Vagina (tissue), 2 donors: ENCODE data around the gene RDH8. TPM values are rescaled to one million over a fixed set of nuclear protein-coding genes. Genes with fewer than 3 reads are reported as not detected.

Experiments
- DNase-seq, 2 donors: peaks; one replicate each; pipeline ENCODE4 v3.0.0-alpha.2; 2017; ENCODE audit errors: extremely low spot score in 2 of 2
- H3K27ac ChIP-seq: fragments of 200-600 bp; sonication (generic); one replicate; pipeline ENCODE4 v1.5.1; 2019
- H3K27me3 ChIP-seq: fragments of 200-600 bp; sonication (generic); one replicate; pipeline ENCODE4 v1.5.1; 2019
- H3K36me3 ChIP-seq, 2 donors: fragments of 200-600 bp; sonication (generic); one replicate each; pipeline ENCODE4 v1.5.1; 2017 to 2019
- H3K4me1 ChIP-seq: fragments of 200-600 bp; sonication (generic); one replicate; pipeline ENCODE4 v1.5.1; 2019
- H3K4me3 ChIP-seq, 2 donors: fragments of 200-600 bp; sonication (generic); 1 replicate in 1 of 2; 2 replicates in 1 of 2; pipeline ENCODE4 v1.5.1; 2016 to 2019
- H3K9me3 ChIP-seq: fragments of 200-600 bp; sonication (generic); one replicate; pipeline ENCODE4 v1.5.1; 2019
- POLR2A ChIP-seq, 2 donors: fragments of 450-650 bp; IDR thresholded peaks; one replicate each; pipeline ENCODE4 v1.6.1; 2017; ENCODE audit warnings: antibody characterized with exemption in 2 of 2, mild to moderate bottlenecking in 2 of 2, moderate library complexity in 2 of 2
- POLR2AphosphoS5 ChIP-seq, 2 donors: sonication (generic); formaldehyde crosslinking; IDR thresholded peaks; one replicate each; pipeline ENCODE4 v1.9.0; 2017; ENCODE audit warnings: antibody characterized with exemption in 2 of 2, mild to moderate bottlenecking in 2 of 2, low read depth in 1 of 2; ENCODE audit not compliant: insufficient read depth in 1 of 2
- intact Hi-C: fragments of 100-400 bp; cut with DNase I; formaldehyde crosslinking; loops from one replicate; pipeline ENCODE4 v1.15.1; 2023
- total RNA-seq: library from RNA; depleted of rRNA; stranded (reverse); fragments of >200 nt; gene quantifications from one replicate; pipeline ENCODE4 v1.2.3, GENCODE V29; 2016
- TF ChIP-seq, protein P1 (sequence below), 3 experiments: fragments of 450-650 bp in 2 of 3; fragments of 200-600 bp in 1 of 3; sonication (generic) in 1 of 3; IDR thresholded peaks; one replicate each; pipeline ENCODE4 v1.5.1; 2017 to 2019; ENCODE audit warnings: antibody characterized with exemption in 3 of 3, mild to moderate bottlenecking in 2 of 3, moderate library complexity in 2 of 3

The RDH8 gene, protein sequence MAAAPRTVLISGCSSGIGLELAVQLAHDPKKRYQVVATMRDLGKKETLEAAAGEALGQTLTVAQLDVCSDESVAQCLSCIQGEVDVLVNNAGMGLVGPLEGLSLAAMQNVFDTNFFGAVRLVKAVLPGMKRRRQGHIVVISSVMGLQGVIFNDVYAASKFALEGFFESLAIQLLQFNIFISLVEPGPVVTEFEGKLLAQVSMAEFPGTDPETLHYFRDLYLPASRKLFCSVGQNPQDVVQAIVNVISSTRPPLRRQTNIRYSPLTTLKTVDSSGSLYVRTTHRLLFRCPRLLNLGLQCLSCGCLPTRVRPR
- total RNA-seq = not detected

DNA sequence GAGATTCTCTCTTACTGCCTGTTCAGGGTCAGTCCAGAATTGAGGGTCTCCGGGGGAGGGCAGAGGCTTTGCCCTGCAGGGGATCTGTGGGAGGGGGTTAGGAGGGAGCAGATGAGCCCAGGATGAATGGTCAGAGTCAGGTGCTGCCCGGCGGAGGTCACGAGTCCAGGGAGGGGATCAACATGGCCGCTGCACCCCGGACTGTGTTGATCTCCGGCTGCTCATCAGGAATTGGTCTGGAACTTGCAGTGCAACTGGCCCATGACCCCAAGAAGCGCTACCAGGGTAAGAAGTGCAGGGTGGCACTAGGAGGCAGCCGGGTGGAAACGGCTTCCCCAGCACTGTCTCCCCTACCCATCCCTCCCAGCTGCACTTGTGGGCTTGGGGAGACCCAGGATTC lies at the start of gene RDH8:
RDH8 (plus strand) TSS at position 168 of the 400 bp plus-strand sequence; CDS start at position 183, 15 bp downstream.
- Histone ChIP-seq H3K4me3 (no peak within 1 kb of the TSS), H3K9me3 (no peaks in the 10 kb centered on the region), H3K36me3 (no peaks in the 10 kb centered on the region), H3K27me3 (no peaks in the 10 kb centered on the region), H3K27ac (no peak within 1 kb of the TSS), H3K4me1 (peaks cover 40% of the 10 kb centered on the region)
- intact Hi-C loops = no loop called here
- TF ChIP-seq, protein P1, sequence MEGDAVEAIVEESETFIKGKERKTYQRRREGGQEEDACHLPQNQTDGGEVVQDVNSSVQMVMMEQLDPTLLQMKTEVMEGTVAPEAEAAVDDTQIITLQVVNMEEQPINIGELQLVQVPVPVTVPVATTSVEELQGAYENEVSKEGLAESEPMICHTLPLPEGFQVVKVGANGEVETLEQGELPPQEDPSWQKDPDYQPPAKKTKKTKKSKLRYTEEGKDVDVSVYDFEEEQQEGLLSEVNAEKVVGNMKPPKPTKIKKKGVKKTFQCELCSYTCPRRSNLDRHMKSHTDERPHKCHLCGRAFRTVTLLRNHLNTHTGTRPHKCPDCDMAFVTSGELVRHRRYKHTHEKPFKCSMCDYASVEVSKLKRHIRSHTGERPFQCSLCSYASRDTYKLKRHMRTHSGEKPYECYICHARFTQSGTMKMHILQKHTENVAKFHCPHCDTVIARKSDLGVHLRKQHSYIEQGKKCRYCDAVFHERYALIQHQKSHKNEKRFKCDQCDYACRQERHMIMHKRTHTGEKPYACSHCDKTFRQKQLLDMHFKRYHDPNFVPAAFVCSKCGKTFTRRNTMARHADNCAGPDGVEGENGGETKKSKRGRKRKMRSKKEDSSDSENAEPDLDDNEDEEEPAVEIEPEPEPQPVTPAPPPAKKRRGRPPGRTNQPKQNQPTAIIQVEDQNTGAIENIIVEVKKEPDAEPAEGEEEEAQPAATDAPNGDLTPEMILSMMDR (IDR thresholded peaks at IDR 0.05) = no peak
- no peak for TF ChIP-seq POLR2AphosphoS5 (IDR thresholded peaks at IDR 0.05; ENCODE audit: insufficient read depth in 1 of 2, low read depth in 1 of 2)
- no peak for TF ChIP-seq POLR2A (IDR thresholded peaks at IDR 0.05)
- DNase-seq = no peak

DNA sequence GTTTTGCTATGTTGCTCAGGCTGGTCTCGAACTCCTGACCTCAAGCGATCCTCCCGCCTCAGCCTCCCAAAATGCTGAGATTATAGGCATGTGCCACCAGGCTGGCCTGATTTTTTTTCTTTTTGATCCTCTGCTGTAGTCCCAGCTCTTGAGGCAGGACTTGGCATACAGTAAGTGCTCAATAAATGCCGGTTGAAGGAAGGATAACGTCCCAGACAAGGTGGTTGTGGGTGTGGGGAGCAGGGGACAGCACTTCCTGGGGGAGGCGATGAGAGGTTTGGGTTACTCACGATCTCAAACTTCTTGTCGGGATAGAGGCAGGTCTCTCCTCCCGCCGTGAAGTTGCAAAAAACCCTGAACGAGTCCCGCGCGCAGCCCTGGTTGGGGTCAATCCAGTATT lies 47.3 kb upstream of the RDH8 start:
- H3K9me3 ChIP-seq = no peaks in the 10 kb centered on the region
- no peak for DNase-seq
- H3K27ac ChIP-seq = no peak overlapping the region
- no peaks in the 10 kb centered on the region for H3K27me3 ChIP-seq
- peaks cover 0 to 23% of the 10 kb centered on the region in 2 donors for H3K36me3 ChIP-seq
- intact Hi-C loops = no loop called here
- no peaks in the 10 kb centered on the region for H3K4me1 ChIP-seq
- no peak for TF ChIP-seq POLR2A (IDR thresholded peaks at IDR 0.05)
- TF ChIP-seq, protein P1 (IDR thresholded peaks at IDR 0.05) = no peak
- TF ChIP-seq POLR2AphosphoS5 (IDR thresholded peaks at IDR 0.05; ENCODE audit: insufficient read depth in 1 of 2, low read depth in 1 of 2) = no peak
- H3K4me3 ChIP-seq = no peak overlapping the region

DNA sequence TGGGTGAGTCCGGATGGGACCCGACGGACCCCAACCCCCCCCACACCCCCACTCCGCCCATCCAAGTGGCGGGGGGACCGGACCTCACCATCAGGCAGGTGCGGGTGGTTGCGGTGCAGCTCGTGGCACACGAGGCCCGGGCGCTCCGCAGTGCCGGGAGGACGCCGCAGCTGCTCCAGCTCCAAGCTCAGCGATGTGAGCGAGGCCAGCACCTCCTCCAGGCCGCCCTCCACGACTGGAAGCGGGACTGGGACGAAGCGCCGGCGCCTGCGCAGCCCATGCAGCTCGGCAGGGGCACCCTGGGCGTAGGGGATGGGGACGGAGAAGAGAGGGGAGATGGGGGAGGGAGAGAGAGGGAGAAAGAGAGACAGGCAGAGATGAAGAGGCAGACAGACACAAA lies 46.8 kb upstream of the RDH8 start:
- TF ChIP-seq POLR2A (IDR thresholded peaks at IDR 0.05) (no peak), POLR2AphosphoS5 (IDR thresholded peaks at IDR 0.05; ENCODE audit: insufficient read depth in 1 of 2, low read depth in 1 of 2) (no peak)
- TF ChIP-seq, protein P1 (IDR thresholded peaks at IDR 0.05) = no peak
- peaks cover 0 to 22% of the 10 kb centered on the region in 2 donors for H3K36me3 ChIP-seq

DNA sequence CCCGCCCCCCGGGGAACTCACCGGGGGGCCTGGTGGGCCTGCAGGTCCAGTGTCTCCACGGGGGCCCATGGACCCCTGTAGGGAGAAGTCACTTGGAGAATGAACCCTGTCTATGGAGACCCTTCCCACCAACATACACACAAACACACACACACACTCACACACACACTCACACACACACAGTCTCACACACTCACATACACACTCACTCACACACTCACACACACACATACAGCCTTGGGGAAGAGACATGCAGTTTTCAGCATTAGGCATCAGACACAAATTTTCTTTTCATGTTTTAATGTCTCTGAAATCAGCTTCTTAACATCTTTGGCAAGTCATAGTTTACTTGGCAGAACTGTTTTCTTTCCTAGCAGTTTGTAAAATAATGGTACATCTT lies 46.0 kb upstream of the RDH8 start:
- H3K36me3 ChIP-seq = peaks cover 0 to 16% of the 10 kb centered on the region in 2 donors
- H3K27ac ChIP-seq = no peak overlapping the region
- H3K4me3 ChIP-seq = no peak overlapping the region
- no peaks in the 10 kb centered on the region for H3K4me1 ChIP-seq
- DNase-seq = no peak
- TF ChIP-seq POLR2A (IDR thresholded peaks at IDR 0.05) (no peak), POLR2AphosphoS5 (IDR thresholded peaks at IDR 0.05; ENCODE audit: insufficient read depth in 1 of 2, low read depth in 1 of 2) (no peak)
- TF ChIP-seq, protein P1 (IDR thresholded peaks at IDR 0.05) = no peak
- H3K27me3 ChIP-seq = no peaks in the 10 kb centered on the region
- intact Hi-C loops = no loop called here
- H3K9me3 ChIP-seq = no peaks in the 10 kb centered on the region

More for the DNA sequence above, 46.8 kb upstream of the RDH8 start:
- no peaks in the 10 kb centered on the region for H3K4me1 ChIP-seq
- H3K9me3 ChIP-seq = no peaks in the 10 kb centered on the region
- no peak overlapping the region for H3K27ac ChIP-seq
- no peak overlapping the region for H3K4me3 ChIP-seq
- H3K27me3 ChIP-seq = no peaks in the 10 kb centered on the region
- DNase-seq = no peak
- intact Hi-C loops = no loop called here
